CD8-positive, alpha-beta memory T cell (primary cell): ENCODE measurements around the gene USH2A. TPM values are rescaled to one million over a fixed set of nuclear protein-coding genes. Genes with fewer than 3 reads are reported as not detected.

Source experiments
- CTCF ChIA-PET: fragments of 350-600 bp; sonication (Branson Sonifier 250); formaldehyde crosslinking; loops from one replicate; lab custom pipeline; 2021; ENCODE audit warnings: antibody characterized with exemption; lab: Charles Lee
- POLR2A ChIA-PET: fragments of 350-600 bp; sonication (Branson Sonifier 250); formaldehyde crosslinking; loops from one replicate; lab custom pipeline; 2021; ENCODE audit warnings: antibody characterized with exemption; lab: Charles Lee
- DNase-seq, 5 donors: peaks; one replicate each; pipeline versions ENCODE4 v3.0.0 to v3.0.0-alpha.2; 2020 to 2022; ENCODE audit warnings: mixed read lengths in 1 of 5
- H3K27ac ChIP-seq: one replicate; pipeline ENCODE4 v1.7.0; 2013; ENCODE audit warnings: low read depth, mild to moderate bottlenecking, low read length, moderate library complexity
- H3K27me3 ChIP-seq: 2 replicates; pipeline ENCODE4 v1.7.0; 2013; ENCODE audit warnings: low read length, mild to moderate bottlenecking; ENCODE audit not compliant: insufficient read depth, poor library complexity, severe bottlenecking
- H3K36me3 ChIP-seq: 2 replicates; pipeline ENCODE4 v1.7.0; 2013; ENCODE audit warnings: mild to moderate bottlenecking, low read length, moderate library complexity; ENCODE audit not compliant: insufficient read depth
- H3K4me1 ChIP-seq: 2 replicates; pipeline ENCODE4 v1.7.0; 2013; ENCODE audit warnings: mild to moderate bottlenecking, low read length, moderate library complexity; ENCODE audit not compliant: insufficient read depth
- H3K4me3 ChIP-seq: 2 replicates; pipeline ENCODE4 v1.7.0; 2013; ENCODE audit warnings: mild to moderate bottlenecking, low read length
- H3K9me3 ChIP-seq: 2 replicates; pipeline ENCODE4 v1.7.0; 2013; ENCODE audit warnings: mild to moderate bottlenecking, low read length
- H3K27ac Mint-ChIP-seq, 8 donors: one replicate each; pipeline ENCODE4 v1.8.0; 2020 to 2021; ENCODE audit warnings: mixed read lengths in 8 of 8, mild to moderate bottlenecking in 6 of 8, inconsistent platforms in 3 of 8, moderate library complexity in 3 of 8
- H3K27me3 Mint-ChIP-seq, 2 donors: one replicate each; pipeline ENCODE4 v1.8.0; 2020 to 2021; ENCODE audit warnings: mixed read lengths in 2 of 2, mild to moderate bottlenecking in 1 of 2, moderate library complexity in 1 of 2
- H3K36me3 Mint-ChIP-seq, 3 donors: one replicate each; pipeline ENCODE4 v1.8.0; 2020 to 2021; ENCODE audit warnings: mixed read lengths in 3 of 3, inconsistent platforms in 1 of 3, mild to moderate bottlenecking in 1 of 3
- H3K4me1 Mint-ChIP-seq, 3 donors: one replicate each; pipeline ENCODE4 v1.8.0; 2020 to 2021; ENCODE audit warnings: mixed read lengths in 3 of 3, inconsistent platforms in 1 of 3, mild to moderate bottlenecking in 1 of 3
- H3K4me3 Mint-ChIP-seq, 7 donors: one replicate each; pipeline ENCODE4 v1.8.0; 2020 to 2021; ENCODE audit warnings: mixed read lengths in 7 of 7, mild to moderate bottlenecking in 6 of 7, moderate library complexity in 4 of 7, inconsistent platforms in 2 of 7
- H3K9me3 Mint-ChIP-seq, 5 donors: one replicate each; pipeline ENCODE4 v1.8.0; 2020 to 2022; ENCODE audit warnings: mixed read lengths in 5 of 5, mild to moderate bottlenecking in 3 of 5, moderate library complexity in 2 of 5, inconsistent platforms in 1 of 5
- polyA plus RNA-seq: library from polyadenylated mRNA; unstranded; fragments of 300-500 nt; fragmentation: Illumina TruSeq; gene quantifications from one replicate; pipeline ENCODE4 v1.2.3, GENCODE V29; 2021
- total RNA-seq, 2 experiments: library from RNA; stranded (reverse); gene quantifications; one replicate each; pipeline ENCODE4 v1.2.3, GENCODE V29; 2021

Gene USH2A
- total and polyA plus RNA-seq, 3 experiments from 2014 or later, result not detected

- no peak for DNase-seq
- Mint-ChIP-seq H3K36me3 (no peaks in the 10 kb centered on the region), H3K9me3 (peaks cover 2 to 14% (median 6%) of the 10 kb centered on the region in 5 donors), H3K27me3 (no peaks in the 10 kb centered on the region), H3K4me3 (no peak overlapping the region), H3K4me1 (no peaks in the 10 kb centered on the region), H3K27ac (no peak overlapping the region)
- H3K4me3 ChIP-seq, result no peak overlapping the region
- H3K9me3 ChIP-seq, result no peaks in the 10 kb centered on the region
- no peaks in the 10 kb centered on the region for H3K4me1 ChIP-seq
- POLR2A ChIA-PET, result no interaction called here
- CTCF ChIA-PET, result no interaction called here
- H3K27ac ChIP-seq, result no peak overlapping the region
- H3K36me3 ChIP-seq, result no peaks in the 10 kb centered on the region
- H3K27me3 ChIP-seq, result no peaks in the 10 kb centered on the region
These were observed 750.8 kb downstream of the USH2A start for GRCh38 chr1:215672482-215672881.

DNA sequence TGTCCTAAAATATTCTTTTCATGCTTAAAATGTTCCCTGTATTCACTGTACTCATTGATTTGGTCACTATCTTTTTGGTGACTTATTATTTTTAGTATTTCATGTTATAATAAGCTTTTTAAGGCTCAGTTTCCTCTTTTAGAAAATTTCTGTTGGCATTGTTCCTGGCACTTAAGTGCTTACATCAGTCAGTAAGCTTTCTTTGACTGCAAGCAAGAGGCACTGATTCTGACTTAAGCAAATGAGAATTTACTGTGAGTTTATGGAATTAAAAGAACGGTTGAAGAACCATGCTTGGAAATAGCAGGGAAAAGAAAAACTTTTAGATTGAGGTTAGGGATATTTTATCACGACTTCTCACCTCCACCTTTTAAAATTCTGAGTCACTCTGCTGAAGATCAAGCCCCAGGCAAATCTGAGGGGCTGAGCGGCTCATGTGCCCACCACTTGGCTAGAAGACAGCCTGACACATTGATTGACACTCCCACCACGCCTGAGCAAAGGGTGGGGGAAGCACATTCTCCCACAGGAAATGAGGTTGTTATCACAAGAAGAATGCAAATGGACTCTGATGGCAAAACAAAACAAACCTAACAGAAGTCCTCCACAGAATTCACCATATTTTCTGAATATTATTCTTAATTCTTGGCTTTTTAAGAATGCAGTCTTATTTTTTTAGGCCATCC is 753.3 kb downstream of the USH2A start:
- no peak for DNase-seq
- H3K4me1 Mint-ChIP-seq, result no peaks in the 10 kb centered on the region
- no peak overlapping the region for H3K27ac Mint-ChIP-seq
- H3K27ac ChIP-seq, result no peak overlapping the region
- H3K4me3 Mint-ChIP-seq, result no peak overlapping the region
- H3K36me3 ChIP-seq, result no peaks in the 10 kb centered on the region
- ChIA-PET CTCF (no interaction called here), POLR2A (no interaction called here)
- no peaks in the 10 kb centered on the region for H3K9me3 ChIP-seq
- H3K4me3 ChIP-seq, result no peak overlapping the region
- H3K4me1 ChIP-seq, result no peaks in the 10 kb centered on the region
- H3K27me3 Mint-ChIP-seq, result no peaks in the 10 kb centered on the region
- no peaks in the 10 kb centered on the region for H3K36me3 Mint-ChIP-seq
- no peaks in the 10 kb centered on the region for H3K27me3 ChIP-seq
- peaks cover 5 to 11% (median 6%) of the 10 kb centered on the region in 5 donors for H3K9me3 Mint-ChIP-seq

DNA sequence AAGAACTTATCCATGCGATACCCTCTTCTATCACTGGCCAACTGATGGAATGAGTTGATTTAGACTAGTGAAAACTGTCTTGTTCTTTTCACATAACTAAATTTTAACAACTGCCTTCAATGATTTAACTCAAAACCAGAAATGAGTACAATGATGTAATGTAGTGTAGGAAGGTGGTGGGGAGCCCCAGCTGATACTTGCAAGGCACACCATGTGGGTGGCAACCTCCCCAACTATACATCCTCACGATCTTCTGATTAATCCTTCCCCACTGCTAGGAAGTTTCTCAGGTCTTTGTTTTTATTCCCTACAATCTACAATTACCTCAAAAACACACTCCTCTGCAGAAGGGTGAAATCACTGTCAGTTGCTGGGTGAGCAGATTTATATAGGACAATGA is 755.5 kb downstream of the USH2A start:
- no peaks in the 10 kb centered on the region for H3K4me1 Mint-ChIP-seq
- no peaks in the 10 kb centered on the region for H3K4me1 ChIP-seq
- no peaks in the 10 kb centered on the region for H3K36me3 Mint-ChIP-seq
- no peaks in the 10 kb centered on the region for H3K27me3 ChIP-seq
- ChIA-PET CTCF (no interaction called here), POLR2A (no interaction called here)
- H3K9me3 Mint-ChIP-seq, result peaks cover 0 to 11% (median 5%) of the 10 kb centered on the region in 5 donors
- no peaks in the 10 kb centered on the region for H3K36me3 ChIP-seq
- no peak for DNase-seq
- H3K27me3 Mint-ChIP-seq, result no peaks in the 10 kb centered on the region
- H3K27ac ChIP-seq, result no peak overlapping the region
- no peak overlapping the region for H3K4me3 Mint-ChIP-seq
- H3K4me3 ChIP-seq, result no peak overlapping the region
- H3K27ac Mint-ChIP-seq, result no peak overlapping the region
- H3K9me3 ChIP-seq, result no peaks in the 10 kb centered on the region

DNA sequence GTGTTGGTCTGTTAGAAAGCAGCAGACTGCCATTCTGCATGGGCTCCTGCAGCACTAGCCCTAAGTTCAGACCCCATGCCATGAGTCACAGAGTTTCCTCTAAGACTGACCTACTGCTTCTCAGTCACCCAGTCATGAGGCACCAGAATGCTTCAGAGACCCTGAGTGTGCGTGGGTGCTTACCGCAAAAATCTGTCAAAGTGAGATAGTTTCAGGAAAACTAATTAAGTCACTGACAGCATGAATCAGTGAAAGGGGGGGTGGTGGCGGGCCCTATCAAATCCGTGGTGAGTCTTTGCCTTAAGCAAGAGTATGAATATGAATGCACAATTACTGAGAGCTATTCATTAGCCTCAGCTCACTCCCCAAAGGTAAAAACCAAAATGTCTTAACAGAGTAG is 758.0 kb downstream of the USH2A start:
- H3K4me1 Mint-ChIP-seq, result no peaks in the 10 kb centered on the region
- no peak overlapping the region for H3K27ac ChIP-seq
- H3K27ac Mint-ChIP-seq, result no peak overlapping the region
- POLR2A ChIA-PET, result no interaction called here
- H3K36me3 ChIP-seq, result no peaks in the 10 kb centered on the region
- DNase-seq, result no peak
- H3K9me3 ChIP-seq, result no peaks in the 10 kb centered on the region
- no peaks in the 10 kb centered on the region for H3K36me3 Mint-ChIP-seq
- peaks cover 0 to 11% (median 6%) of the 10 kb centered on the region in 5 donors for H3K9me3 Mint-ChIP-seq
- no peak overlapping the region for H3K4me3 Mint-ChIP-seq
- H3K4me1 ChIP-seq, result no peaks in the 10 kb centered on the region
- no peaks in the 10 kb centered on the region for H3K27me3 ChIP-seq
- CTCF ChIA-PET, result no interaction called here
- H3K4me3 ChIP-seq, result no peak overlapping the region
- H3K27me3 Mint-ChIP-seq, result no peaks in the 10 kb centered on the region

DNA sequence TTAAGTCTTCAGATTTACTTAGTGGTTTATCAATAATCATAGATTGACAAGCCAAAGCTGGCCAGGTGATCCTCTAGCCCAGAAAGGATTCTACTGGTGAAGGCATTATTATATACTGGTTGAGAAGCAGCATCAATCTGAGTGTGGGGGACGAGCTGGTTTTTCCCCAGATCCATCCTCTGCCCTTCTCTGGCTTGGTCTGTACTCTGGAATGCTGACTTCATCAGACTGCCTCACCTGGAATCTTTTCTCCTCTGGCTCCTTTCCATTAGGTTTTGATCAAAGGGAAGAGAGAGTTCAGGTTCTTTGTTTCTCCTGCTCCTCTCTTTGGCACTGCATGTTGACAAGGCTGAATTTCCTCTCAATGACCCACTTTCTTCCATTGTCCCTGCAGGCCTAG is 762.2 kb downstream of the USH2A start:
- H3K4me1 Mint-ChIP-seq, result no peaks in the 10 kb centered on the region
- H3K27ac Mint-ChIP-seq, result no peak overlapping the region
- H3K9me3 Mint-ChIP-seq, result peaks cover 0 to 10% (median 2%) of the 10 kb centered on the region in 5 donors
- no peak overlapping the region for H3K4me3 ChIP-seq
- H3K36me3 ChIP-seq, result no peaks in the 10 kb centered on the region
- no peaks in the 10 kb centered on the region for H3K4me1 ChIP-seq
- H3K9me3 ChIP-seq, result no peaks in the 10 kb centered on the region
- no peaks in the 10 kb centered on the region for H3K27me3 ChIP-seq
- CTCF ChIA-PET, result no interaction called here
- no peak for DNase-seq
- H3K27me3 Mint-ChIP-seq, result no peaks in the 10 kb centered on the region
- no peak overlapping the region for H3K27ac ChIP-seq
- no peak overlapping the region for H3K4me3 Mint-ChIP-seq
- no peaks in the 10 kb centered on the region for H3K36me3 Mint-ChIP-seq
- POLR2A ChIA-PET, result no interaction called here

DNA sequence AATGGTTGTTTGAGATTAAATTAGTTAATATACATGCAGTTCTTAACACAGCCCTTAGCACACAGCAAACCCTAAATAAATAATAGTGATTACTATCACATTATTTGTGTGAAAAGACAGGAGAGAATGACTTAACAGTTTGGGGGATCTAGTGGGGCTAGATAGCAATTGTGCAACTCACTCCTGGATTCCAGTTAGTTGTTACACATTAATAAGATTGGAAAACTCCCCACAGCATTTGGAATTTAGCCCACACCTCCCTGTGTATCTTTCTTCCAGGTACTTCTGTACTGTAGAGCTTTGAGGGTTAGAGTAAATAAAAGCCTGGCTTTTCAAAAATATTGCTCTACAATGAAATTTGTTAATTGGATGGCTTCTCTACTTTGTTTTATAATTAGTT is 763.0 kb downstream of the USH2A start:
- CTCF ChIA-PET, result no interaction called here
- no peak for DNase-seq
- no peaks in the 10 kb centered on the region for H3K4me1 ChIP-seq
- no peak overlapping the region for H3K4me3 ChIP-seq
- H3K9me3 ChIP-seq, result no peaks in the 10 kb centered on the region
- POLR2A ChIA-PET, result no interaction called here
- H3K27ac ChIP-seq, result no peak overlapping the region
- no peaks in the 10 kb centered on the region for H3K36me3 ChIP-seq
- H3K9me3 Mint-ChIP-seq, result peaks cover 0 to 10% (median 0%) of the 10 kb centered on the region in 5 donors
- H3K27me3 Mint-ChIP-seq, result no peaks in the 10 kb centered on the region
- H3K36me3 Mint-ChIP-seq, result no peaks in the 10 kb centered on the region
- H3K4me1 Mint-ChIP-seq, result no peaks in the 10 kb centered on the region
- H3K27me3 ChIP-seq, result no peaks in the 10 kb centered on the region
- no peak overlapping the region for H3K4me3 Mint-ChIP-seq
- no peak overlapping the region for H3K27ac Mint-ChIP-seq

- no peak for DNase-seq
- Histone ChIP-seq H3K9me3 (no peaks in the 10 kb centered on the region), H3K4me3 (no peak overlapping the region), H3K27me3 (no peaks in the 10 kb centered on the region), H3K4me1 (no peaks in the 10 kb centered on the region), H3K27ac (no peak overlapping the region), H3K36me3 (no peaks in the 10 kb centered on the region)
- H3K9me3 Mint-ChIP-seq, result peaks cover 0 to 14% (median 0%) of the 10 kb centered on the region in 5 donors
- H3K4me1 Mint-ChIP-seq, result no peaks in the 10 kb centered on the region
- H3K27me3 Mint-ChIP-seq, result no peaks in the 10 kb centered on the region
- no peak overlapping the region for H3K27ac Mint-ChIP-seq
- ChIA-PET CTCF (no interaction called here), POLR2A (no interaction called here)
- H3K36me3 Mint-ChIP-seq, result no peaks in the 10 kb centered on the region
- no peak overlapping the region for H3K4me3 Mint-ChIP-seq
These were observed 766.2 kb downstream of the USH2A start for GRCh38 chr1:215657047-215657446.

- Histone ChIP-seq H3K9me3 (no peaks in the 10 kb centered on the region), H3K36me3 (no peaks in the 10 kb centered on the region), H3K4me3 (no peak overlapping the region), H3K4me1 (no peaks in the 10 kb centered on the region), H3K27ac (no peak overlapping the region), H3K27me3 (no peaks in the 10 kb centered on the region)
- H3K36me3 Mint-ChIP-seq, result no peaks in the 10 kb centered on the region
- H3K4me1 Mint-ChIP-seq, result no peaks in the 10 kb centered on the region
- DNase-seq, result no peak
- ChIA-PET CTCF (no interaction called here), POLR2A (no interaction called here)
- no peaks in the 10 kb centered on the region for H3K27me3 Mint-ChIP-seq
- no peak overlapping the region for H3K27ac Mint-ChIP-seq
- H3K9me3 Mint-ChIP-seq, result peaks cover 0 to 10% (median 0%) of the 10 kb centered on the region in 5 donors
- no peak overlapping the region for H3K4me3 Mint-ChIP-seq
These were observed 770.9 kb downstream of the USH2A start for GRCh38 chr1:215652371-215652770.
